Endothelial cell of umbilical vein (primary cell): ENCODE measurements around the gene NUDT9. TPM values are rescaled to one million over a fixed set of nuclear protein-coding genes. Genes with fewer than 3 reads are reported as not detected.

Experiments used
- Bru-seq: library from RNA; stranded (reverse); fragments of 400-500 nt; gene quantifications from one replicate; lab custom pipeline; 2021; lab: Mats Ljungman, UMichigan
- BruChase-seq, 2 experiments: library from RNA; stranded (reverse); fragments of 400-500 nt; gene quantifications; one replicate each; lab custom pipeline; 2021; lab: Mats Ljungman, UMichigan
- BruUV-seq: library from RNA; stranded (reverse); fragments of 400-500 nt; replicated peaks from 2 replicates; lab custom pipeline; 2021; lab: Mats Ljungman, UMichigan
- CTCF ChIA-PET: fragments of 300-600, 350-600 bp; sonication (Branson Sonifier 250); formaldehyde crosslinking; loops from one replicate; lab custom pipeline; 2021; ENCODE audit warnings: antibody characterized with exemption, inconsistent platforms; lab: Charles Lee
- POLR2A ChIA-PET: fragments of 300-600, 350-600 bp; sonication (Branson Sonifier 250); formaldehyde crosslinking; loops from one replicate; lab custom pipeline; 2021; ENCODE audit warnings: antibody characterized with exemption, inconsistent platforms; lab: Charles Lee
- DNase-seq: peaks from one replicate; pipeline ENCODE4 v3.0.0-alpha.2; 2011; ENCODE audit warnings: low read depth, low spot score
- FAIRE-seq: peaks from 2 replicates; lab custom pipeline; 2011; peaks lifted over from hg19 to GRCh38; lab: Jason Lieb, UNC
- H2AFZ ChIP-seq: 2 replicates; pipeline ENCODE4 v1.6.0; 2012; ENCODE audit warnings: low read depth, low read length, control low read depth, inconsistent platforms
- H3K27ac ChIP-seq: 2 replicates; pipeline ENCODE4 v1.5.1; 2011; ENCODE audit warnings: low read depth, mild to moderate bottlenecking, control low read depth, low read length, moderate library complexity; ENCODE audit not compliant: insufficient read depth
- H3K27me3 ChIP-seq, 2 experiments: 2 replicates each; pipeline versions ENCODE4 v1.6.0 to v1.6.1; 2011; ENCODE audit warnings: low read length in 2 of 2, mixed read lengths in 1 of 2; ENCODE audit not compliant: control insufficient read depth in 2 of 2, insufficient read depth in 2 of 2
- H3K36me3 ChIP-seq, 2 experiments: 2 replicates in 1 of 2; 3 replicates in 1 of 2; pipeline ENCODE4 v1.5.1; 2011; ENCODE audit warnings: low read length in 2 of 2, mild to moderate bottlenecking in 1 of 2, moderate library complexity in 1 of 2; ENCODE audit not compliant: control insufficient read depth in 2 of 2, insufficient read depth in 2 of 2; ENCODE audit errors: extremely low read depth in 1 of 2
- H3K4me1 ChIP-seq: 3 replicates; pipeline ENCODE4 v1.5.1; 2011; ENCODE audit warnings: mild to moderate bottlenecking, low read length; ENCODE audit not compliant: control insufficient read depth, insufficient read depth; ENCODE audit errors: extremely low read depth
- H3K4me2 ChIP-seq: 2 replicates; pipeline ENCODE4 v1.6.1; 2011; ENCODE audit warnings: low read length, control low read depth, mixed read lengths; ENCODE audit not compliant: insufficient read depth
- H3K4me3 ChIP-seq, 3 experiments: fragments of 200-600 bp in 1 of 3; sonication (generic), shearing (Covaris generic) in 1 of 3; replicated peaks in 1 of 3; 2 replicates each; pipeline ENCODE4 v1.5.1; 2011 to 2016; ENCODE audit warnings: control low read depth in 3 of 3, low read length in 3 of 3, mild to moderate bottlenecking in 2 of 3, inconsistent platforms in 1 of 3, low read depth in 1 of 3, moderate library complexity in 1 of 3; ENCODE audit not compliant: insufficient read depth in 1 of 3
- H3K79me2 ChIP-seq: 2 replicates; pipeline ENCODE4 v1.6.0; 2012; ENCODE audit warnings: low read length, inconsistent platforms; ENCODE audit not compliant: control insufficient read depth, insufficient read depth
- H3K9ac ChIP-seq: replicated peaks from 2 replicates; pipeline ENCODE3; 2011; ENCODE audit warnings: low read length, control low read depth; ENCODE audit not compliant: insufficient read depth; ENCODE audit errors: extremely low read depth
- H3K9me1 ChIP-seq: replicated peaks from 3 replicates; pipeline ENCODE4 v1.6.0; 2011; ENCODE audit warnings: mild to moderate bottlenecking, low read length; ENCODE audit not compliant: control insufficient read depth, insufficient read depth; ENCODE audit errors: extremely low read depth
- H3K9me3 ChIP-seq: replicated peaks from 2 replicates; pipeline ENCODE4 v1.5.1; 2012; ENCODE audit warnings: low read length, inconsistent platforms; ENCODE audit not compliant: control insufficient read depth, insufficient read depth
- H4K20me1 ChIP-seq: replicated peaks from 2 replicates; pipeline ENCODE3; 2011; ENCODE audit warnings: mild to moderate bottlenecking, low read length; ENCODE audit not compliant: control insufficient read depth, insufficient read depth; ENCODE audit errors: extremely low read depth
- GATA2 ChIP-seq: IDR thresholded peaks from 2 replicates; pipeline ENCODE4 v1.7.0; 2011; ENCODE audit warnings: low read depth, mild to moderate bottlenecking, moderate library complexity, mixed read lengths, low read length; ENCODE audit not compliant: insufficient read length, insufficient read depth
- POLR2A ChIP-seq: IDR thresholded peaks from 2 replicates; pipeline ENCODE4 v1.6.1; 2012; ENCODE audit warnings: low read depth, mild to moderate bottlenecking, control low read depth, low read length
- POLR2AphosphoS5 ChIP-seq: IDR thresholded peaks from 2 replicates; pipeline ENCODE4 v1.6.1; 2012; ENCODE audit warnings: low read depth, mild to moderate bottlenecking, control low read depth, low read length, moderate library complexity; ENCODE audit not compliant: insufficient read depth
- dilution Hi-C: fragments of 300-500 bp; cut with MboI; formaldehyde crosslinking; loops from one replicate; pipeline ENCODE4 v1.15.0; 2019; ENCODE audit warnings: low sequenced_read_pairs; ENCODE audit not compliant: extremely low pct_ligation_motif_present
- intact Hi-C: fragments of 100-400 bp; cut with micrococcal nuclease; formaldehyde crosslinking; loops from one replicate; pipeline ENCODE4 v1.10.0; 2022
- long read RNA-seq: library from polyadenylated mRNA; stranded (forward); transcript quantifications from one replicate; pipeline ENCODE4 v2.0.0, GENCODE V29; 2021
- polyA minus RNA-seq, 3 experiments: library from RNA; depleted of rRNA, polyadenylated mRNA; stranded (reverse); fragments of >200 nt; gene quantifications; 1 replicate in 1 of 3; 2 replicates in 2 of 3; pipeline ENCODE4 v1.2.3, GENCODE V29; 2011
- polyA plus RNA-seq, 4 experiments: library from polyadenylated mRNA; depleted of rRNA in 3 of 4; stranded (reverse) in 3 of 4; unstranded in 1 of 4; fragments of >200 nt; gene quantifications; 2 replicates each; pipeline versions ENCODE4 v1.2.1 to v1.2.3, GENCODE V29; 2011 to 2012; ENCODE audit warnings: missing spikeins in 1 of 4
- total RNA-seq: library from RNA; stranded (reverse); gene quantifications from 2 replicates; pipeline ENCODE4 v1.2.3, GENCODE V29; 2021
- TF ChIP-seq, protein P1 (sequence below): IDR thresholded peaks from 2 replicates; pipeline ENCODE4 v1.6.1; 2011; ENCODE audit not compliant: insufficient read depth, insufficient read length
- TF ChIP-seq, protein P2 (sequence below), 2 donors: IDR thresholded peaks; 1 replicate in 1 of 2; 2 replicates in 1 of 2; pipeline ENCODE4 v1.5.1; 2011; ENCODE audit warnings: low read length in 2 of 2, mild to moderate bottlenecking in 2 of 2, moderate library complexity in 2 of 2, control low read depth in 1 of 2, inconsistent platforms in 1 of 2, low read depth in 1 of 2; ENCODE audit not compliant: insufficient read depth in 1 of 2; ENCODE audit errors: extremely low read depth in 1 of 2

NUDT9 gene
- total RNA-seq, result 25.0 and 26.0 TPM in 2 replicates
- 11.2 and 15.3 TPM in 2 replicates for polyA plus RNA-seq
- 25.2 and 27.0 TPM in 2 replicates for polyA plus RNA-seq (2011; cell fraction: cytosol; rRNA removed)
- 20.3 and 28.8 TPM in 2 replicates for polyA plus RNA-seq (2011; cell fraction: nucleus; rRNA removed)
- 29.1 and 29.8 TPM in 2 replicates for polyA plus RNA-seq (2012)
- 27.8 and 33.3 TPM in 2 replicates for polyA minus RNA-seq
- 5.6 TPM for polyA minus RNA-seq (2011; cell fraction: cytosol; rRNA and poly(A)+ RNA removed)
- polyA minus RNA-seq (2011; cell fraction: nucleus; rRNA and poly(A)+ RNA removed), result 15.6 and 22.4 TPM in 2 replicates
- percentile 74 among the genes with signal in this experiment for Bru-seq, nascent RNA
- percentile 65 among the genes with signal in this experiment for BruChase-seq, experiment 1, labeled RNA remaining after a 6-hour chase
- percentile 60 among the genes with signal in this experiment for BruChase-seq, experiment 2, labeled RNA remaining after a 2-hour chase
- long read RNA-seq, transcript NUDT9-203 (8 exons, 2,458 nt), result minor isoform, 5 of 112 reads
- long read RNA-seq, transcript NUDT9-201 (8 exons, 1,701 nt), result major isoform, 88 of 112 reads
- long read RNA-seq, partial matches to known transcripts, result 4 of 112 reads
- long read RNA-seq, other reads (novel, unspliced or antisense), result 13 of 112 reads

- H3K27me3 ChIP-seq, result no peaks in the 10 kb centered on the region
- FAIRE-seq (peak; percentile 98), DNase-seq (peak; percentile 97)
- peak; percentile 79 for TF ChIP-seq POLR2AphosphoS5
- peak; percentile 44 for TF ChIP-seq GATA2
- TF ChIP-seq, protein P1, sequence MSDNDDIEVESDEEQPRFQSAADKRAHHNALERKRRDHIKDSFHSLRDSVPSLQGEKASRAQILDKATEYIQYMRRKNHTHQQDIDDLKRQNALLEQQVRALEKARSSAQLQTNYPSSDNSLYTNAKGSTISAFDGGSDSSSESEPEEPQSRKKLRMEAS, result peak; percentile 80
- peak; percentile 79 for TF ChIP-seq POLR2A
- TF ChIP-seq, protein P2, sequence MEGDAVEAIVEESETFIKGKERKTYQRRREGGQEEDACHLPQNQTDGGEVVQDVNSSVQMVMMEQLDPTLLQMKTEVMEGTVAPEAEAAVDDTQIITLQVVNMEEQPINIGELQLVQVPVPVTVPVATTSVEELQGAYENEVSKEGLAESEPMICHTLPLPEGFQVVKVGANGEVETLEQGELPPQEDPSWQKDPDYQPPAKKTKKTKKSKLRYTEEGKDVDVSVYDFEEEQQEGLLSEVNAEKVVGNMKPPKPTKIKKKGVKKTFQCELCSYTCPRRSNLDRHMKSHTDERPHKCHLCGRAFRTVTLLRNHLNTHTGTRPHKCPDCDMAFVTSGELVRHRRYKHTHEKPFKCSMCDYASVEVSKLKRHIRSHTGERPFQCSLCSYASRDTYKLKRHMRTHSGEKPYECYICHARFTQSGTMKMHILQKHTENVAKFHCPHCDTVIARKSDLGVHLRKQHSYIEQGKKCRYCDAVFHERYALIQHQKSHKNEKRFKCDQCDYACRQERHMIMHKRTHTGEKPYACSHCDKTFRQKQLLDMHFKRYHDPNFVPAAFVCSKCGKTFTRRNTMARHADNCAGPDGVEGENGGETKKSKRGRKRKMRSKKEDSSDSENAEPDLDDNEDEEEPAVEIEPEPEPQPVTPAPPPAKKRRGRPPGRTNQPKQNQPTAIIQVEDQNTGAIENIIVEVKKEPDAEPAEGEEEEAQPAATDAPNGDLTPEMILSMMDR (IDR thresholded peaks at IDR 0.05; ENCODE audit: extremely low read depth in 1 of 2, insufficient read depth in 1 of 2, low read depth in 1 of 2, low read length in 2 of 2), result no peak
- no peaks in the 10 kb centered on the region for H3K9me3 ChIP-seq
- no peaks in the 10 kb centered on the region for H3K9me1 ChIP-seq
- H3K9ac ChIP-seq, result peak within 1 kb of the TSS; percentile 78
- H3K4me1 ChIP-seq, result peaks cover 11% of the 10 kb centered on the region
- peak within 1 kb of the TSS; percentile 74 for H2AFZ ChIP-seq
- H3K27ac ChIP-seq, result peak within 1 kb of the TSS; percentile 68
- dilution Hi-C loops (no loop called here), intact Hi-C loops (loop anchor here (1.0 to 10.0 kb wide), 4 partner anchors 31 to 828 kb away; partner anchors contain the start of genes HSD17B11 and PTPN13)
- no peaks in the 10 kb centered on the region for H3K36me3 ChIP-seq
- H3K4me3 ChIP-seq, result peak within 1 kb of the TSS; percentile 83 to 94 (median 90)
- TSS peak; percentile 93 for BruUV-seq
- ChIA-PET CTCF (interaction anchor here (1.1 to 2.3 kb wide), 4 partner anchors 31 to 46 kb away, joined by 3 to 11 read pairs (median 6); partner anchors contain the start of gene HSD17B11), POLR2A (interaction anchor here (0.6 to 1.5 kb wide), 4 partner anchors 25 to 51 kb away, joined by 3 to 11 read pairs (median 4); partner anchors contain the start of gene HSD17B11)
- peak within 1 kb of the TSS; percentile 93 for H3K4me2 ChIP-seq
- no peaks in the 10 kb centered on the region for H4K20me1 ChIP-seq
- H3K79me2 ChIP-seq, result peaks cover 29% of the 10 kb centered on the region
Observed at GRCh38 chr4:87422104-87423052, at the start of gene NUDT9. Gene NUDT9 (plus strand): TSS chr4:87422573. CDS start chr4:87422906, 333 bp downstream.
